Measurements from ENCODE around the gene KLRK1.
"Not testable (repeated sequence)": the region's sequence is repeated elsewhere in the genome, so short reads cannot be mapped to it uniquely, and the experiment has no call there.

The KLRK1 gene

DNA sequence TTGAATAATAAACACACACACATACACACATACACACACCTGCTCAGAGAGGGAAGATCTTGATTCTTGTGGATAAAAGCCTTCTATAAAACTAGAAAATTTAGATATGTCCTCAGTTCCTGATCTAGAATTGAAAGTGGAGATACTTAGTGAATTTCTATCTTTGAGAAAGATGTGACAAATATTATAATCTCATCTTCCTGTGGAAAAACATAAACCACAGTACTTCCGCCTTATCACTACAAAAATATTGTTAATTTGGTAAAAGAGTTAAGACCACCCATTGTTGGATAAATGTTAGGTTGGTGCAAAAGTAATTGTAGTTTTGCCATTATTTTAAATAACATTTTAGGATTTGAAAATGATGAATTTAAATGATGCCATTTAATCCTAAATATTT lies at the start of gene KLRK1:
Gene KLRK1, minus strand, starts transcription at position 138 of the 400 bp plus-strand sequence. CDS start 1,231 bp downstream, outside the sequence.
- no peak for DNase-seq (ENCODE audit: low read depth, low spot score)

DNA sequence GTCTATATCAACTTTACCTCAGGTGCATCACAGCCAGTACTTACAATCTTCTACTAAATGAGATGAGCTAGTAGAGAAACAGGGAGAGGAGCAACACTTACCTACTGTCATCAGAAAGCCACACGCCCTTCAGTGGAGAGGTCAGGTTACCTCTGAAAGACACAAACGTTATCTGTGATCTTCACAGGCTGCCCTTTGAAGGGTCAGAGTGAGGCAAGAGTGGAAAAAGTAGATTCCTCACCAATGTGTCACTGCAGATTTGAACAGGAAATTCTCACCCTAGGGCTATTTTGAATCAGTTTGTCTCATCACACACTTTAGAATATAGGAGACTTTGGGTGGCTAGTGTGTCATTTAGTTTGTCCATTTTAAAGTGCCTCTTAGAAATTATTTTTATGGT lies 47.8 kb upstream of the KLRK1 start:
- DNase-seq (ENCODE audit: low read depth, low spot score) = not testable (repeated sequence)

DNA sequence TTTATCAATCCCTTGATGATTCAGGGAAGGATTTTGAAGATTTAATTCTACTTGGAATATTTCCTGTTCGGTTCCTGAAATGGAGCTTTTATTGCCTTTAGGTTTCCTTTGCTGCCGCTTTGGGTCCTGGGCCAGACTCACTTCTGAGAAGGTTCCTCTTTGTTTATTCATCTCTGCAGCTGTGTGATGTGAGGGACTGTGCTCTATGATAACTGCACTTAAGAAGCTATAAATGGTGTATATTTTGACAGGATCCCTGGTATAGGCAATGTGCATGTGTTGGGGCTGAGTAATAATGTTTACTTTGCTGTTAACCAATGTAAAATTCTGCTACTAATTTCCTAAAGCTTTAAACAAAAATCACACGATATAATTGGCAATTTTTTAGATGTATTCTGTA lies 46.0 kb upstream of the KLRK1 start, which contains the start of gene KLRC2:
Gene KLRC2, minus strand, starts transcription at position 195 of the 400 bp plus-strand sequence. Its CDS starts 24 bp downstream, at position 171.
- DNase-seq (ENCODE audit: low read depth, low spot score) = peak; percentile 55

- DNase-seq (ENCODE audit: low read depth, low spot score) = not testable (repeated sequence)
Measured at GRCh38 chr12:10430623-10431022, 40.8 kb upstream of the KLRK1 start.

- not testable (repeated sequence) for DNase-seq (ENCODE audit: low read depth, low spot score)
Measured at GRCh38 chr12:10425938-10426337, 36.1 kb upstream of the KLRK1 start.

DNA sequence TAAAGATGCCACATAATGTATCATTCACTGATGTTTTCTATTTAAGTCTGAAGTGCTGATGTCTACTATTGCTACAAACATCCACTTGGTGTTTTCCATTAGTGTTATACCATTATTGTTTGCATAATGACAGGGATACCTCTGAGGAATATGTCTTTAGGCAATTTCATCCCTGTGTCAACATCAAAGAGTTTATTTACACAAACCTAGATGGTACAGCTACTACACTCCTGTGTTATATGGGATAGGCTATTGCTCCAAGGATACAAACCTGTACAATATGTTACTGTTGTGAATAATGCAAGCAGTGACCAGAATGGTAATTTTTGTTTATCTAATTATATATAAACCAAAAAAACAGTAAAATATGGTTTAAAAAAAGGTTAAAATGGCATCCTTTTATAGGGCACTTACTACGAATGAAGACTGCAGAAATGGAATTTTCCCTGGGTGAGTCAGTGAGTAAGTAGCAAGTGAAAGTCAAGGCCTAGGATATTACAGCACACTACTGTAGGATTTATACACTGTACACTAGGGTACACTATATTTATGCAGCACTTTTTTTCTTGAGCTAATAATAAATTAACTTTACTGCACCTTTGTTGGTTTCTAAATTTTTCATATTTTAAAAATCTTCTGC lies 34.5 kb upstream of the KLRK1 start:
- DNase-seq (ENCODE audit: low read depth, low spot score) = not testable (repeated sequence)

- not testable (repeated sequence) for DNase-seq (ENCODE audit: low read depth, low spot score)
Measured at GRCh38 chr12:10422159-10422558, 32.3 kb upstream of the KLRK1 start.

DNA sequence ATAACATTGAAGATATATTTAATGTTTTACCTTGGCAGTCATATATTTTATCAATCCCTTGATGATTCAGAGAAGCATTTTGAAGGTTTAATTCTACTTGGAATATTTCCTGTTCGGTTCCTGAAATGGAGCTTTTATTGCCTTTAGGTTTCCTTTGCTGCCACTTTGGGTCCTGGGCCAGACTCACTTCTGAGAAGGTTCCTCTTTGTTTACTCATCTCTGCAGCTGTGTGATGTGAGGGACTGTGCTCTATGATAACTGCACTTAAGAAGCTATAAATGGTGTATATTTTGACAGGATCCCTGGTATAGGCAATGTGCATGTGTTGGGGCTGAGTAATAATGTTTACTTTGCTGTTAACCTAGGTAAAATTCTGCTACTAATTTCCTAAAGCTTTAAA lies 30.5 kb upstream of the KLRK1 start, which contains the start of gene KLRC3:
Gene KLRC3, minus strand, starts transcription at position 262 of the 400 bp plus-strand sequence. Its CDS starts 45 bp downstream, at position 217.
- DNase-seq (ENCODE audit: low read depth, low spot score) = not testable (repeated sequence)

- DNase-seq (ENCODE audit: low read depth, low spot score) = peak; percentile 61
Measured at GRCh38 chr12:10409392-10409791, 19.6 kb upstream of the KLRK1 start, which contains the start of gene KLRC4. TSS of gene KLRC4 (minus strand) at chr12:10409757. CDS start at chr12:10409575, 182 bp downstream.

DNA sequence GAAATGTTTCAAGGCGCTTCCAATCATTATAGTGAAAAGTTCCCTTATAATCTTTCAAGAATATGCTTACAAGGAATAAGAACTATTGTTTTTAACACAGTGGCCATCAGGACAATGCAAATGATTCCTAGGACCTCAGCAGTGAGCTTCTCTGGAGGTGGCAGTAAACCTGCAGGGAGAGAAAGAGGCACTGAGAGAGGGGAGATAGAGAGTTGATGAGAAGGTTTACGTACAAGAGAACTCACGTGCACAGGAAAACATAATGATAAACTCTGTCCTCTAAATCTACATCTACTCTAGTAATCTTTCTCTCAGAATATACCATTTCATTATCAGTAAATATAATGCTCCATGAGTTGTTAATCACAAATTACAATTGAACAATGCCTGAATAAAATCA lies 19.0 kb upstream of the KLRK1 start:
- DNase-seq (ENCODE audit: low read depth, low spot score) = no peak

DNA sequence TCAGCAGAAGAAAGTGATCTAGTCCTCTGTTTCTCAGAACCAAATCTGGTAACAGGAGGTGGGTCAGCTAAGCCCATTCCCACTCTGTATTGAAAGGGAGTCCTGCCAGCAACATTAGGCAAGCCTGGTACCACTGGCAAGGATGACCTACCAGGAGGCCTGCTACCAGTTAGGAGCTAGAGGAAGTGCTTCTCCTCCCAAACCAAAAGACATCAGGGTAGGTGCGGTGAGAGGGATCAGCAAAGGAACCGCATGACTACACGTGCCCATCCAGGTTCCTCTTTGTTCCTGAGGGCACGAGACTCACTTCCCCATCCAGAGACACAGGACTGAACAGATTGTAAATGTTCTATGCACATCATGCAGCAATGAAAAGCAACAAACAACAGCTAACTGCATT lies 16.9 kb upstream of the KLRK1 start:
- DNase-seq (ENCODE audit: low read depth, low spot score) = no peak

- no peak for DNase-seq (ENCODE audit: low read depth, low spot score)
Measured at GRCh38 chr12:10405294-10405693, 15.5 kb upstream of the KLRK1 start.

- DNase-seq (ENCODE audit: low read depth, low spot score) = no peak
Measured at GRCh38 chr12:10404798-10405197, 15.0 kb upstream of the KLRK1 start.

DNA sequence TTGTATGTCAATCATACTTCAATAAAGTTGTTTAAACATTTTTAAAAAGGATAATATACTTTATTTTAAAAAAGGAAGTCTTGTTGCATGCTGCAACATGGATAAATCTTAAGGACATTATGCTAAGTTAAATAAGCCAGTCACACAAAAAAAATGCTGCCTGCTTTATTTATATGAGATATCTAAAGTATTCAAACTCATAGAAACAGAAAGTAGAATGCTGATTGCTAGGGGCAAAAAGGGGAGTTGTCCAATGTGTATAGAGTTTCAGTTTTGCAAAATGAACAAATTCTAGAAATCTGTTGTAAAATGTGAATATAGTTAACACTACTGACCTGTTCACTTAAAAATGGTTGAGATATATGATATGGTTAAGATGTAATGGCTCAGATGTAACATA lies 11.0 kb upstream of the KLRK1 start:
- no peak for DNase-seq (ENCODE audit: low read depth, low spot score)

DNA sequence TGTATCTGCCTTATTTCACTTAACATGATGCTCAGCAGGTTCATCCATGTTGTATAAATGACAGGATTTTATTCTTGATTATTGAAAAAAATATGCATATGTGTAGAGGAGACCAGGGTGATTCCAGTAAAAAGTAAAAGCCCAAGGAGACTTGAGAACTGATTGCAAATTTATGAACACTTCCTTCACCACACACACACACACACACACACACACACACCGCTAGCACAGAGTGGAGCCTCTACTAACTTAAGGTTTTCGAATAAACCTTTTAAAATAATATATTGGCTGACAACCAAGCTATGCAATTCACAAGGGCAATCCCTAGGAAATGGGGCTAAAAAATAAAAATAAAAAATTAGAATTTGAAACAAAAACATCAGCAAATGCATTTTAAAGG lies 8.3 kb upstream of the KLRK1 start:
- no peak for DNase-seq (ENCODE audit: low read depth, low spot score)

DNA sequence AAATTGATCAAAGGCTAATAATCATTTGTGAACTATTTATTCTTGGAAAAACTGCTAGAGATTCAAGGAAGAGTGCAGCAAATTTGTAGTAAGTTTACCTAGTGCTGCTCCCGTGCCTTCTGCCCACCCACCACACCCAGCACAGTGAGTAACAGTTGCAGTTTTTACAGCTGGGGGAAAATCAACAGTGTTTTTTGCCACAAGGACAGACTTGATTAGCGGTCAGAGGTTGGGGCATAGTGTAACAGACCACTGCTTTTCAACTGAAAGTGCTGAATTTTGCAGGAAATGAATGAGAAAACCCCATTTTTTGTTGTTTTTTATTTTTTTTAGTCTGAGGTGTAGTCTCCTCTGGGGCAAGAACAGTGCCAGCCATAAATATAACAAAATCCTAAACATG lies 7.5 kb upstream of the KLRK1 start:
- DNase-seq (ENCODE audit: low read depth, low spot score) = no peak

DNA sequence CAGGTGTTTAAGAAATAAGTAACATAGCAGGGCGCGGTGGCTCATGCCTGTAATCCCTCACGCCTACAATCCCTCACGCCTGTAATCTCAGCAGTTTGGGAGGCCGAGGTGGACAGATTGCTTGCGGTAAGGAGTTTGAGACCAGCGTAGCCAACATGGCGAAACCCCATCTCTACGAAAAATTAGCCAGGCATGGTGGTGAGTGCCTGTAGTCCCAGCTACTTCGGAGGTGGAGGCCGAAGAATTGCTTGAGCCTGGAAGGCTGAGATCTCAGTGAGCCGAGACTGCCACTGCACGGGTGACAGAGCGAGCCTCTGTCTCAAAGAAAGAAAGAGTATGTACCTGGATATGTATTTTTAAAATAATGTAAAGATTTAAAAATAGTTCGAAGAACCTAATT lies 6.3 kb upstream of the KLRK1 start:
- DNase-seq (ENCODE audit: low read depth, low spot score) = not testable (repeated sequence)

GRCh38 chr12:10395390-10395998 lies 5.7 kb upstream of the KLRK1 start:
- DNase-seq (ENCODE audit: low read depth, low spot score) = peak; percentile 84

DNA sequence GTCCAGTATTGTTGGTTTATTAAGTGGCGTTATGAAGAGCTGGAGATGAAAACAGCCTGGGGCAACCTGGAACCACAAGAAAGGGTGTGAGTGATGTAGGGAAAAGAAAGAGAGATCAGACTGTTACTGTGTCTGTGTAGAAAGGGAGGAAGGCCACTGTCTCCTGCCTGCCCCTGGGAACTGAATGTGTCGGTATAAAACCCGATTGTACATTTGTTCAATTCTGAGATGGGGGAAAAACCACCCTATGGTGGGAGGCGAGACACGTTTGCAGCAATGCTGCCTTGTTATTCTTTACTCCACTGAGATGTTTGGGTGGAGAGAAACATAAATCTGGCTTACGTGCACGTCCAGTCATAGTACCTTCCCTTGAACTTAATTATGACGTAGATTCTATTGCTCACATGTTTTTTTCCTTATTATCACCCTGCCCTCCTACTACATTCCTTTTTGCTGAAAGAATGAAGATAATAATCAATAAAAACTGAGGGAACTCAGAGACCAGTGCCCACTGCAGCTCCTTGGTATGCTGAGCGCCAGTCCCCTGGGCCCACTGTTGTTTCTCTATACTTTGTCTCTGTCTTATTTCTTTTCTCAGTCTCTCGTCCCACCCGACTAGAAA lies 4.8 kb upstream of the KLRK1 start:
- not testable (repeated sequence) for DNase-seq (ENCODE audit: low read depth, low spot score)

DNA sequence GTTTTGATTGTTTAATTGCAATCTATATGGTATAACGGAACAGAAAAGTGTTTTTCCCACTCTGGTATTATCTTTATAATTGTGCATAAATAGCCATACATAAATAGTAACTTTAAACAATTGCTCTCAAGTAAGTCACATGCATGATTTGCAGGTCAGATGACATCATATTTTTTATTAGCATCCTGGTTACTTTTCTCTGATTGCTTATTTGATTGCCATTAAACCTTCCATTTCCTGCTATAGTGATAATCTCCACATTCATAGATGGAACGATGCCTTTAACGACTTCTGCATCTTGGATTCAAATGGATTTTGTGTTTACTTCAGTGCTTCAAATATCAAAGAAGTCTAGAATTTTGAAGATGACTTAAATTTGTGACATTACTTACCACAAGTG lies 3.5 kb upstream of the KLRK1 start:
- no peak for DNase-seq (ENCODE audit: low read depth, low spot score)

DNA sequence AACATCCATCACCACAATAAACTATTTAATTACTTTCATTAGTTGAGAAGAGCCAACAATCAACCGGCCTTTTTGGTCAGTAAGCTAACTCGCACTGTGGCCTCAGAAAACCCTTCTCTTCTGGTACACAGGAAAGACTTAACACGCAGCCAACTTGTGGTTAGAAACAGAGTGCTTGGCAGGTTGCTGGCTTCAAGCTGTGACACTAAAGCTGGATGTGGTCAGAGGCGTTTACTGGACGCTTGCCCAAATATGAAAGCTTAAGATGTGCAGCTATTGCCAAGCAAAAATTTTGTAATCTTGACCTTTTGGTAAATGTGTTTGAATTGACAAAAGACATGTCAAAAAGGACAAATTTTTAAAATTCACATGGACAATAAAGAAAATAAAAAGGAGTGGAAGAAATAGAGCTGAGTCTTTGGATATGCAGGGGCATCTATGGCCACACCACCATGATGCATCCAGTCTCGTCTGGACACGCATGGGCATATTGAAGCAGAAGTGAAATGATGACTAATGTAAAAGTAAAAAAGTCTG lies 2.6 kb upstream of the KLRK1 start:
- DNase-seq (ENCODE audit: low read depth, low spot score) = peak; percentile 99

- not testable (repeated sequence) for DNase-seq (ENCODE audit: low read depth, low spot score)
Measured at GRCh38 chr12:10390991-10391390, 1.1 kb upstream of the KLRK1 start.
